Vagina (tissue), 2 donors: ENCODE measurements around the gene EML1. TPM values are rescaled to one million over a fixed set of nuclear protein-coding genes. Genes with fewer than 3 reads are reported as not detected.

Source experiments
- DNase-seq, 2 donors: peaks; one replicate each; pipeline ENCODE4 v3.0.0-alpha.2; 2017; ENCODE audit errors: extremely low spot score in 2 of 2
- H3K27ac ChIP-seq: fragments of 200-600 bp; sonication (generic); one replicate; pipeline ENCODE4 v1.5.1; 2019
- H3K27me3 ChIP-seq: fragments of 200-600 bp; sonication (generic); one replicate; pipeline ENCODE4 v1.5.1; 2019
- H3K36me3 ChIP-seq, 2 donors: fragments of 200-600 bp; sonication (generic); one replicate each; pipeline ENCODE4 v1.5.1; 2017 to 2019
- H3K4me1 ChIP-seq: fragments of 200-600 bp; sonication (generic); one replicate; pipeline ENCODE4 v1.5.1; 2019
- H3K4me3 ChIP-seq, 2 donors: fragments of 200-600 bp; sonication (generic); 1 replicate in 1 of 2; 2 replicates in 1 of 2; pipeline ENCODE4 v1.5.1; 2016 to 2019
- H3K9me3 ChIP-seq: fragments of 200-600 bp; sonication (generic); one replicate; pipeline ENCODE4 v1.5.1; 2019
- CTCF ChIP-seq, 3 experiments: fragments of 450-650 bp in 2 of 3; fragments of 200-600 bp in 1 of 3; sonication (generic) in 1 of 3; IDR thresholded peaks; one replicate each; pipeline ENCODE4 v1.5.1; 2017 to 2019; ENCODE audit warnings: antibody characterized with exemption in 3 of 3, mild to moderate bottlenecking in 2 of 3, moderate library complexity in 2 of 3
- POLR2A ChIP-seq, 2 donors: fragments of 450-650 bp; IDR thresholded peaks; one replicate each; pipeline ENCODE4 v1.6.1; 2017; ENCODE audit warnings: antibody characterized with exemption in 2 of 2, mild to moderate bottlenecking in 2 of 2, moderate library complexity in 2 of 2
- POLR2AphosphoS5 ChIP-seq, 2 donors: sonication (generic); formaldehyde crosslinking; IDR thresholded peaks; one replicate each; pipeline ENCODE4 v1.9.0; 2017; ENCODE audit warnings: antibody characterized with exemption in 2 of 2, mild to moderate bottlenecking in 2 of 2, low read depth in 1 of 2; ENCODE audit not compliant: insufficient read depth in 1 of 2
- intact Hi-C: fragments of 100-400 bp; cut with DNase I; formaldehyde crosslinking; loops from one replicate; pipeline ENCODE4 v1.15.1; 2023
- total RNA-seq: library from RNA; depleted of rRNA; stranded (reverse); fragments of >200 nt; gene quantifications from one replicate; pipeline ENCODE4 v1.2.3, GENCODE V29; 2016

The EML1 gene
- total RNA-seq, 1 donor from 2014 or later = 32.7 TPM

DNA sequence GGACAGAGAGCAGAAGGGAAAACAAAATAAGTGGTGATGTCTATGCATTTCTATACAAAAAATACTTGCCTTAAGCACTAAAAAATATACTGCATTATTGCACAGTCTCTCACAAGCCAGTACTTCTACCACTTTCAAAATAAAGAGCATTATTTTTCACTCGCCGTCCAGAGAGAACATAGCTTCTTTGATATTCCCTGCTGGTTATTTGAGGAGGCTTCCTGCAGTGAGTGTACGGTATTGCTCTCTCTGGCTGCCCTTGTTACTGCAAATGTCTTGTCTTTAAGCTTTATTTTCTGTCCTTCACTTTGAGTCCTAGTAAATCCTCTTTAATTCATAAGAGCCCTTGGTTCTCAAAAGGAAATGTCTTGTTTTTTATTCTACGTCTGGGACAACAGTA lies 81.1 kb downstream of the EML1 start:
- Histone ChIP-seq H3K4me1 (no peaks in the 10 kb centered on the region), H3K4me3 (no peak overlapping the region), H3K27ac (no peak overlapping the region), H3K9me3 (no peaks in the 10 kb centered on the region), H3K27me3 (no peaks in the 10 kb centered on the region), H3K36me3 (no peaks in the 10 kb centered on the region)
- TF ChIP-seq CTCF (IDR thresholded peaks at IDR 0.05) = no peak
- no peak for TF ChIP-seq POLR2A (IDR thresholded peaks at IDR 0.05)
- TF ChIP-seq POLR2AphosphoS5 (IDR thresholded peaks at IDR 0.05; ENCODE audit: insufficient read depth in 1 of 2, low read depth in 1 of 2) = no peak
- intact Hi-C loops = no loop called here
- no peak for DNase-seq

DNA sequence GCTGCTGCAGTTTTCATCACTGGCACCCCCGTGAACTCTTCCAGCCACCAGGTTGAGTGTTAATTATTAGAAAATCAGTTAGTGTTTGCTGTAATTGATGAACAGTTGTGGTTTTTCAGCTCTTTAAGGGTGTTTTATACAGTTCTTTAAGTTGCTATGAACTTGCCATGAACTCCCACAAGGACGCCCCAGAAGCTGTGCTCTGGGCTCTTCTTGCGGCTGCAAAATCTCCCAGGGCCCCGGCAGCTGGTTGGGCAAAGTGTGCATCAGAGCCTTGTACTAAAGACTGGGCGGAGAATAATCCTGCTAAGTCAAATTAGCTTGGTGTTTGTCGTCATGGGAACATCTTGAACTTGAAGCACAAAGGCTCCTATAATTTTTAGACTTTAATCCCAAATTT lies 82.2 kb downstream of the EML1 start:
- Histone ChIP-seq H3K36me3 (no peaks in the 10 kb centered on the region), H3K4me3 (no peak overlapping the region), H3K4me1 (peaks cover 9% of the 10 kb centered on the region), H3K9me3 (no peaks in the 10 kb centered on the region), H3K27me3 (no peaks in the 10 kb centered on the region), H3K27ac (no peak overlapping the region)
- intact Hi-C loops = no loop called here
- no peak for DNase-seq
- no peak for TF ChIP-seq POLR2A (IDR thresholded peaks at IDR 0.05)
- no peak for TF ChIP-seq POLR2AphosphoS5 (IDR thresholded peaks at IDR 0.05; ENCODE audit: insufficient read depth in 1 of 2, low read depth in 1 of 2)
- no peak for TF ChIP-seq CTCF (IDR thresholded peaks at IDR 0.05)

GRCh38 chr14:99875836-99876235 lies 82.6 kb downstream of the EML1 start:
- no peak overlapping the region for H3K27ac ChIP-seq

DNA sequence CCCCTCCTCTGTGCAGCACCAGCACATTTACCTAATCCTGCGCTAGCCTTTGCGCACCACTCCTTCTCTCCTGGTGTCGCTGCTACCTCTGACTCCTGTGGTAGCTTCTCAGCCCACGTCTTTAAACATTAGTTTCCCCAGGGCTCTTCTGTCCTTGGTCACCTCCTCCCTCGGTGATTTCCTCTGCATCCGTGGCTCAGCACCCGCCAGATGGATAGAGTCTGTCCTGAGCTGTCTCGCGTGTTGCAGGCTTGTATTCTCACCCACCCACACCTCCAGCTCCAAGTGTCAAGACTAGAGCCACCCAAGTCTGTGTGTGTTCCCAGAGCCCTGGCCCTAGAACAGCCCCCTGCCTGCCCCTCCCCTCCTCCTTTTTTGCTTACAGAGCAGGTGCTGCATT lies 83.2 kb downstream of the EML1 start:
- Histone ChIP-seq H3K27ac (no peak overlapping the region), H3K4me3 (no peak overlapping the region), H3K36me3 (no peaks in the 10 kb centered on the region), H3K4me1 (peaks cover 18% of the 10 kb centered on the region), H3K9me3 (no peaks in the 10 kb centered on the region), H3K27me3 (no peaks in the 10 kb centered on the region)
- no peak for DNase-seq
- intact Hi-C loops = no loop called here
- TF ChIP-seq POLR2A (IDR thresholded peaks at IDR 0.05) (no peak), POLR2AphosphoS5 (IDR thresholded peaks at IDR 0.05; ENCODE audit: insufficient read depth in 1 of 2, low read depth in 1 of 2) (no peak), CTCF (IDR thresholded peaks at IDR 0.05) (no peak)

More at GRCh38 chr14:99875836-99876235, 82.6 kb downstream of the EML1 start:
- Histone ChIP-seq H3K9me3 (no peaks in the 10 kb centered on the region), H3K27me3 (no peaks in the 10 kb centered on the region), H3K36me3 (no peaks in the 10 kb centered on the region), H3K4me1 (peaks cover 13% of the 10 kb centered on the region), H3K4me3 (no peak overlapping the region)
- intact Hi-C loops = no loop called here
- no peak for DNase-seq
- TF ChIP-seq CTCF (IDR thresholded peaks at IDR 0.05) = no peak
- no peak for TF ChIP-seq POLR2AphosphoS5 (IDR thresholded peaks at IDR 0.05; ENCODE audit: insufficient read depth in 1 of 2, low read depth in 1 of 2)
- no peak for TF ChIP-seq POLR2A (IDR thresholded peaks at IDR 0.05)

GRCh38 chr14:99878563-99878962 lies 85.3 kb downstream of the EML1 start:
- H3K4me1 ChIP-seq = peaks cover 18% of the 10 kb centered on the region
- no peaks in the 10 kb centered on the region for H3K36me3 ChIP-seq
- H3K27ac ChIP-seq = peak overlapping the region; percentile 23
- TF ChIP-seq CTCF (IDR thresholded peaks at IDR 0.05) = no peak
- no peak for TF ChIP-seq POLR2AphosphoS5 (IDR thresholded peaks at IDR 0.05; ENCODE audit: insufficient read depth in 1 of 2, low read depth in 1 of 2)
- TF ChIP-seq POLR2A (IDR thresholded peaks at IDR 0.05) = no peak
- H3K27me3 ChIP-seq = no peaks in the 10 kb centered on the region
- no peak overlapping the region for H3K4me3 ChIP-seq
- H3K9me3 ChIP-seq = no peaks in the 10 kb centered on the region
- intact Hi-C loops = no loop called here
- no peak for DNase-seq
